ENCODE results near the gene FMN2.

Gene FMN2

GRCh38 chr1:240484804-240485443 is 393.2 kb downstream of the FMN2 start (continued):
- no peak for TF ChIP-seq ZNF791 (tag by site-specific recombination; IDR thresholded peaks at IDR 0.05)
- TF ChIP-seq ZNF701 (tag by site-specific recombination; IDR thresholded peaks at IDR 0.05), result no peak
- no peak for TF ChIP-seq ZNF214 (tag by site-specific recombination; IDR thresholded peaks at IDR 0.05; ENCODE audit: borderline replicate concordance)
- no peak for TF ChIP-seq ZNF558 (tag by site-specific recombination; IDR thresholded peaks at IDR 0.05)
- no peak for TF ChIP-seq ELK4 (IDR thresholded peaks at IDR 0.05; ENCODE audit: borderline replicate concordance, low read depth, low read length)
- peak; percentile 82 for TF ChIP-seq ZNF549 (tag by site-specific recombination; IDR thresholded peaks at IDR 0.05)
- TF ChIP-seq ZNF670 (tag by site-specific recombination; IDR thresholded peaks at IDR 0.05; ENCODE audit: low read depth), result no peak
- no peak for TF ChIP-seq ZNF211 (tag by site-specific recombination; IDR thresholded peaks at IDR 0.05; ENCODE audit: low read depth)
- TF ChIP-seq ZNF626 (tag by site-specific recombination; IDR thresholded peaks at IDR 0.05), result no peak
- no peak for TF ChIP-seq ZNF350 (tag by site-specific recombination; IDR thresholded peaks at IDR 0.05)
- no peak for TF ChIP-seq ZSCAN4 (tag by site-specific recombination; IDR thresholded peaks at IDR 0.05)
- peak; percentile 59 for TF ChIP-seq PRDM6 (tag by site-specific recombination; IDR thresholded peaks at IDR 0.05)
- TF ChIP-seq ZNF692 (tag by site-specific recombination; IDR thresholded peaks at IDR 0.05), result 0 out of 2 replicates have a peak, but pooled peaks have one; percentile 37
- no peak for TF ChIP-seq ZNF585B (tag by site-specific recombination; IDR thresholded peaks at IDR 0.05)
- TF ChIP-seq REPIN1 (tag by site-specific recombination; IDR thresholded peaks at IDR 0.05; ENCODE audit: low read depth), result no peak
- no peak for TF ChIP-seq GLIS2 (tag by site-specific recombination; IDR thresholded peaks at IDR 0.05)
- no peak for TF ChIP-seq ZNF785 (tag by site-specific recombination; IDR thresholded peaks at IDR 0.05)
- no peak for TF ChIP-seq ZNF155 (tag by site-specific recombination; IDR thresholded peaks at IDR 0.05)
- peak; percentile 53 for TF ChIP-seq ZNF398 (tag by site-specific recombination; IDR thresholded peaks at IDR 0.05)
- no peak for TF ChIP-seq ZNF394 (tag by site-specific recombination; IDR thresholded peaks at IDR 0.05; ENCODE audit: borderline replicate concordance)
- no peak for TF ChIP-seq ZNF184 (tag by site-specific recombination; IDR thresholded peaks at IDR 0.05)
- TF ChIP-seq ZNF514 (tag by site-specific recombination; IDR thresholded peaks at IDR 0.05), result no peak
- TF ChIP-seq ZXDB (tag by site-specific recombination; IDR thresholded peaks at IDR 0.05), result peak; percentile 62
- peak; percentile 67; the same call in 1 of the 2 replicates for TF ChIP-seq FEZF1 (tag by site-specific recombination; IDR thresholded peaks at IDR 0.05)
- TF ChIP-seq ZNF157 (tag by site-specific recombination; IDR thresholded peaks at IDR 0.05), result no peak
- no peak for TF ChIP-seq ZNF513 (tag by site-specific recombination; IDR thresholded peaks at IDR 0.05)
- TF ChIP-seq KLF1 (tag by site-specific recombination; IDR thresholded peaks at IDR 0.05), result no peak
- no peak for TF ChIP-seq ZNF174 (tag by site-specific recombination; IDR thresholded peaks at IDR 0.05)
- no peak for TF ChIP-seq GLI4 (tag by site-specific recombination; IDR thresholded peaks at IDR 0.05)
- no peak for TF ChIP-seq RBAK (tag by site-specific recombination; IDR thresholded peaks at IDR 0.05)
- TF ChIP-seq ZEB2 (tag by site-specific recombination; IDR thresholded peaks at IDR 0.05), result peak; percentile 66
- TF ChIP-seq ZNF529 (tag by site-specific recombination; IDR thresholded peaks at IDR 0.05; ENCODE audit: insufficient replicate concordance), result no peak
- no peak for TF ChIP-seq ZNF221 (tag by site-specific recombination; IDR thresholded peaks at IDR 0.05; ENCODE audit: borderline replicate concordance)
